ENCODE data around the gene DISP3. TPM values are rescaled to one million over a fixed set of nuclear protein-coding genes. Genes with fewer than 3 reads are reported as not detected.

Gene DISP3
- total and polyA plus RNA-seq, 9 of the 15 experiments (the other 6 are each of a cell fraction or from before 2014, with no cell fraction given), result 0.03 to 0.19 (median 0.15) TPM; not detected in 5

GRCh38 chr1:11516961-11517635 is 38.1 kb downstream of the DISP3 start:
- CTCF ChIA-PET (ENCODE audit: low intra/inter-chr PET ratio), result no interaction called here
- POLR2A ChIA-PET, result no interaction called here
- Histone ChIP-seq H2AFZ (ENCODE audit: low read depth, low read length) (no peak overlapping the region), H4K20me1 (replicated peaks; ENCODE audit: control insufficient read depth, insufficient read depth, low read length) (no peaks in the 10 kb centered on the region; the same call in 1 of the 2 replicates), H3K27ac (ENCODE audit: extremely low read depth, low read depth, low read length) (no peak overlapping the region), H3K4me3 (no peak overlapping the region), H3K9me1 (ENCODE audit: control insufficient read depth, insufficient read depth, low read length) (no peaks in the 10 kb centered on the region), H3K4me2 (ENCODE audit: insufficient read depth, low read length) (no peak overlapping the region), H3K9ac (ENCODE audit: insufficient read depth in 1 of 2, low read depth in 2 of 2, low read length in 2 of 2) (peak overlapping the region in 1 of 2 experiments; percentile 20; a peak in 1 of 4 replicates), H3K9me3 (replicated peaks; ENCODE audit: control insufficient read depth, insufficient read depth, low read depth, low read length) (no peaks in the 10 kb centered on the region), H3K27me3 (ENCODE audit: control insufficient read depth in 2 of 2, insufficient read depth in 2 of 2, low read length in 2 of 2) (peaks cover 6 to 36% of the 10 kb centered on the region in 2 experiments; a peak in 4 of 5 replicates), H3K36me3 (ENCODE audit: control insufficient read depth, insufficient read depth, low read length) (no peaks in the 10 kb centered on the region), H3K79me2 (ENCODE audit: control insufficient read depth, insufficient read depth, low read length) (no peaks in the 10 kb centered on the region), H3K4me1 (replicated peaks in 1 of 2; ENCODE audit: control insufficient read depth in 2 of 2, insufficient read depth in 2 of 2, low read length in 2 of 2) (no peaks in the 10 kb centered on the region)
- DNase-seq (ENCODE audit: extremely low read depth in 1 of 4, low spot score in 3 of 4) (no peak), FAIRE-seq (no peak), ATAC-seq (no peak)
- no TSS peak for BruUV-seq (replicated peaks)
- in situ Hi-C loops (cut with MboI) (no loop called here), intact Hi-C loops (cut with micrococcal nuclease) (no loop called here)
- 0% methylated on average over 9 of the region's 9 CpGs for WGBS (ENCODE audit: insufficient coverage, low coverage, missing lambda C conversion rate)
- TF ChIP-seq HNRNPK (IDR thresholded peaks at IDR 0.05; ENCODE audit: low read depth, low read length, poor library complexity, severe bottlenecking) (no peak), DIDO1 (tag; IDR thresholded peaks at IDR 0.05; ENCODE audit: low read depth) (no peak), HES1 (IDR thresholded peaks at IDR 0.05; ENCODE audit: low read depth) (no peak), ZNF311 (CRISPR knock-in tag; IDR thresholded peaks at IDR 0.05) (no peak), PTRF (tag; IDR thresholded peaks at IDR 0.05) (no peak), ZNF57 (CRISPR knock-in tag; IDR thresholded peaks at IDR 0.05) (no peak), FOXO4 (CRISPR knock-in tag; IDR thresholded peaks at IDR 0.05) (no peak), ZBTB40 (IDR thresholded peaks at IDR 0.05) (no peak), ZBTB40 (CRISPR knock-in tag; IDR thresholded peaks at IDR 0.05) (no peak)
